ENCODE measurements around the gene PYGL. TPM values are rescaled to one million over a fixed set of nuclear protein-coding genes. Genes with fewer than 3 reads are reported as not detected.
"Not testable (repeated sequence)": the region's sequence is repeated elsewhere in the genome, so short reads cannot be mapped to it uniquely, and the experiment has no call there.

The PYGL gene
- total RNA-seq, 2 donors from 2014 or later = 7.0 to 27.1 TPM

- Histone ChIP-seq H3K36me3 (peaks cover 18% of the 10 kb centered on the region), H3K9me3 (no peaks in the 10 kb centered on the region), H3K27ac (no peak overlapping the region), H3K27me3 (no peaks in the 10 kb centered on the region), H3K4me1 (peaks cover 0 to 3% of the 10 kb centered on the region in 2 donors), H3K4me3 (no peak overlapping the region)
- DNase-seq (ENCODE audit: low spot score) = no peak
- TF ChIP-seq CTCF (IDR thresholded peaks at IDR 0.05) = no peak
Observed at GRCh38 chr14:50920482-50921230, 23.6 kb downstream of the PYGL start.

GRCh38 chr14:50919524-50919923 lies 24.8 kb downstream of the PYGL start:
- H3K4me3 ChIP-seq; H3K9me3 ChIP-seq; H3K27me3 ChIP-seq; DNase-seq (ENCODE audit: low spot score); H3K27ac ChIP-seq; H3K4me1 ChIP-seq: not testable (repeated sequence)
- H3K36me3 ChIP-seq = peaks cover 20% of the 10 kb centered on the region

- DNase-seq (ENCODE audit: low spot score) = no peak
- Histone ChIP-seq H3K4me1 (peaks cover 0 to 3% of the 10 kb centered on the region in 2 donors), H3K27ac (no peak overlapping the region), H3K4me3 (no peak overlapping the region), H3K9me3 (no peaks in the 10 kb centered on the region), H3K27me3 (no peaks in the 10 kb centered on the region), H3K36me3 (peaks cover 38% of the 10 kb centered on the region)
- no peak for TF ChIP-seq CTCF (IDR thresholded peaks at IDR 0.05)
Observed at GRCh38 chr14:50917449-50917848, 26.8 kb downstream of the PYGL start.

GRCh38 chr14:50910495-50911420 lies 33.5 kb downstream of the PYGL start:
- H3K9me3 ChIP-seq = no peaks in the 10 kb centered on the region
- DNase-seq (ENCODE audit: low spot score) = no peak
- H3K27me3 ChIP-seq = no peaks in the 10 kb centered on the region
- H3K4me1 ChIP-seq = no peaks in the 10 kb centered on the region
- no peak overlapping the region for H3K4me3 ChIP-seq
- H3K27ac ChIP-seq = no peak overlapping the region
- peaks cover 46% of the 10 kb centered on the region for H3K36me3 ChIP-seq
- TF ChIP-seq CTCF (IDR thresholded peaks at IDR 0.05) = no peak

- Histone ChIP-seq H3K9me3 (no peaks in the 10 kb centered on the region), H3K27ac (no peak overlapping the region), H3K36me3 (peaks cover 19% of the 10 kb centered on the region), H3K4me1 (no peaks in the 10 kb centered on the region), H3K27me3 (no peaks in the 10 kb centered on the region), H3K4me3 (no peak overlapping the region)
- DNase-seq (ENCODE audit: low spot score) = no peak
- TF ChIP-seq CTCF (IDR thresholded peaks at IDR 0.05) = no peak
Observed at GRCh38 chr14:50906326-50907065, 37.8 kb downstream of the PYGL start.

GRCh38 chr14:50904719-50905118 lies 39.6 kb downstream of the PYGL start:
- Histone ChIP-seq H3K27me3 (no peaks in the 10 kb centered on the region), H3K36me3 (peaks cover 9% of the 10 kb centered on the region), H3K27ac (no peak overlapping the region), H3K4me3 (no peak overlapping the region), H3K9me3 (no peaks in the 10 kb centered on the region), H3K4me1 (no peaks in the 10 kb centered on the region)
- DNase-seq (ENCODE audit: low spot score) = no peak
- TF ChIP-seq CTCF (IDR thresholded peaks at IDR 0.05) = no peak
